Neural cell (in vitro differentiated cells): ENCODE measurements around the gene SLC1A2.

Experiments
- EP300 ChIP-seq: fragments of 450-650 bp; conservative IDR thresholded peaks from 2 replicates; pipeline ENCODE4 v1.6.1; 2014; ENCODE audit warnings: antibody characterized with exemption, mild to moderate bottlenecking, moderate library complexity; ENCODE audit not compliant: poor library complexity, severe bottlenecking
- EZH2 ChIP-seq: fragments of 200-600, 300-800 bp; shearing (Covaris generic), sonication (generic); IDR thresholded peaks from 2 replicates; pipeline ENCODE4 v1.6.1; 2014; ENCODE audit warnings: antibody characterized with exemption, low read length, borderline replicate concordance, mild to moderate bottlenecking; ENCODE audit not compliant: insufficient read depth, poor library complexity, severe bottlenecking
- MXI1 ChIP-seq: fragments of 450-650 bp; conservative IDR thresholded peaks from 2 replicates; pipeline ENCODE4 v1.6.1; 2014; ENCODE audit warnings: antibody characterized with exemption, mild to moderate bottlenecking; ENCODE audit not compliant: poor library complexity, severe bottlenecking
- POLR2AphosphoS5 ChIP-seq: IDR thresholded peaks from 2 replicates; pipeline ENCODE4 v1.6.1; 2012
- REST ChIP-seq: IDR thresholded peaks from 2 replicates; pipeline ENCODE4 v1.6.1; 2012; ENCODE audit warnings: borderline replicate concordance
- TF ChIP-seq, protein P1 (sequence below): fragments of 450-650 bp; IDR thresholded peaks from 2 replicates; pipeline ENCODE4 v1.5.1; 2014; ENCODE audit warnings: antibody characterized with exemption, mild to moderate bottlenecking, moderate library complexity; ENCODE audit not compliant: poor library complexity, severe bottlenecking

- TF ChIP-seq POLR2AphosphoS5 (no peak), EZH2 (no peak), EP300 (no peak), MXI1 (no peak), REST (no peak)
- TF ChIP-seq, protein P1, sequence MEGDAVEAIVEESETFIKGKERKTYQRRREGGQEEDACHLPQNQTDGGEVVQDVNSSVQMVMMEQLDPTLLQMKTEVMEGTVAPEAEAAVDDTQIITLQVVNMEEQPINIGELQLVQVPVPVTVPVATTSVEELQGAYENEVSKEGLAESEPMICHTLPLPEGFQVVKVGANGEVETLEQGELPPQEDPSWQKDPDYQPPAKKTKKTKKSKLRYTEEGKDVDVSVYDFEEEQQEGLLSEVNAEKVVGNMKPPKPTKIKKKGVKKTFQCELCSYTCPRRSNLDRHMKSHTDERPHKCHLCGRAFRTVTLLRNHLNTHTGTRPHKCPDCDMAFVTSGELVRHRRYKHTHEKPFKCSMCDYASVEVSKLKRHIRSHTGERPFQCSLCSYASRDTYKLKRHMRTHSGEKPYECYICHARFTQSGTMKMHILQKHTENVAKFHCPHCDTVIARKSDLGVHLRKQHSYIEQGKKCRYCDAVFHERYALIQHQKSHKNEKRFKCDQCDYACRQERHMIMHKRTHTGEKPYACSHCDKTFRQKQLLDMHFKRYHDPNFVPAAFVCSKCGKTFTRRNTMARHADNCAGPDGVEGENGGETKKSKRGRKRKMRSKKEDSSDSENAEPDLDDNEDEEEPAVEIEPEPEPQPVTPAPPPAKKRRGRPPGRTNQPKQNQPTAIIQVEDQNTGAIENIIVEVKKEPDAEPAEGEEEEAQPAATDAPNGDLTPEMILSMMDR = no peak
Measured at GRCh38 chr11:35257281-35257680, 162.1 kb downstream of the SLC1A2 start.
